Body of pancreas (tissue), 4 donors: ENCODE data around the gene GNAZ. TPM values are rescaled to one million over a fixed set of nuclear protein-coding genes. Genes with fewer than 3 reads are reported as not detected.

Source experiments
- ATAC-seq: fragments of 150-250 bp; one replicate; pipeline ENCODE4 v1.9.1; 2016
- DNase-seq, 4 donors: peaks; one replicate each; pipeline ENCODE4 v3.0.0-alpha.2; 2019
- H3K27ac ChIP-seq, 4 donors: fragments of 200-600 bp; sonication (generic); 1 replicate in 3 of 4; 2 replicates in 1 of 4; pipeline versions ENCODE4 v1.5.1 to v1.6.1; 2016 to 2019; ENCODE audit warnings: mild to moderate bottlenecking in 1 of 4, mixed read lengths in 1 of 4, moderate library complexity in 1 of 4
- H3K27me3 ChIP-seq, 2 donors: fragments of 200-600 bp; sonication (generic); one replicate each; pipeline ENCODE4 v1.6.0; 2016; ENCODE audit warnings: mild to moderate bottlenecking in 1 of 2
- H3K36me3 ChIP-seq, 2 donors: fragments of 200-600 bp; sonication (generic); replicated peaks in 1 of 2; 2 replicates each; pipeline ENCODE4 v1.5.1; 2016; ENCODE audit warnings: low read depth in 2 of 2; ENCODE audit not compliant: insufficient read depth in 1 of 2
- H3K4me1 ChIP-seq: fragments of 200-600 bp; sonication (generic); one replicate; pipeline ENCODE4 v1.6.0; 2016
- H3K4me3 ChIP-seq, 2 donors: fragments of 200-600 bp; sonication (generic); 1 replicate in 1 of 2; 2 replicates in 1 of 2; pipeline ENCODE4 v1.5.1; 2016 to 2019
- H3K9me3 ChIP-seq, 3 donors: fragments of 200-600 bp; sonication (generic); 1 replicate in 2 of 3; 2 replicates in 1 of 3; pipeline ENCODE4 v1.5.1; 2016
- CTCF ChIP-seq, 7 experiments: fragments of 450-650 bp in 4 of 7; fragments of 200-600 bp in 3 of 7; sonication (generic) in 3 of 7; IDR thresholded peaks; one replicate each; pipeline ENCODE4 v1.5.1; 2016 to 2019; ENCODE audit warnings: antibody characterized with exemption in 7 of 7
- POLR2A ChIP-seq, 3 donors: fragments of 450-650 bp; IDR thresholded peaks; one replicate each; pipeline ENCODE4 v1.6.1; 2016; ENCODE audit warnings: antibody characterized with exemption in 3 of 3, mild to moderate bottlenecking in 2 of 3
- WGBS, 2 donors: methylation state at CpG; one replicate each; pipeline ENCODE4 v1.1.5; 2017; 5-methylcytosine and 5-hydroxymethylcytosine counted together
- intact Hi-C: fragments of 100-400 bp; cut with DNase I; formaldehyde crosslinking; loops from one replicate; pipeline ENCODE4 v1.15.1; 2023
- total RNA-seq, 2 donors: library from RNA; depleted of rRNA; stranded (reverse); fragments of >200 nt; gene quantifications; one replicate each; pipeline ENCODE4 v1.1.0, GENCODE V29; 2016

GNAZ gene
- total RNA-seq, 2 donors from 2014 or later: 0.33 to 2.3 TPM

GRCh38 chr22:23068832-23069385 is 1.4 kb upstream of the GNAZ start:
- Histone ChIP-seq H3K27ac (no peak overlapping the region), H3K4me1 (peaks cover 16% of the 10 kb centered on the region), H3K36me3 (no peaks in the 10 kb centered on the region), H3K27me3 (no peaks in the 10 kb centered on the region), H3K9me3 (no peaks in the 10 kb centered on the region), H3K4me3 (no peak overlapping the region)
- intact Hi-C loops: no loop called here
- TF ChIP-seq POLR2A (IDR thresholded peaks at IDR 0.05): no peak
- TF ChIP-seq CTCF (IDR thresholded peaks at IDR 0.05): no peak
- ATAC-seq: no peak
- DNase-seq: peak in 1 of 4 donors; percentile 8
- 52 to 66% methylated on average over 6 to 8 of the region's 8 CpGs for WGBS, 2 donors

GRCh38 chr22:23069502-23070357 is 589 bp upstream of the GNAZ start:
- Histone ChIP-seq H3K36me3 (no peaks in the 10 kb centered on the region), H3K4me1 (peaks cover 16% of the 10 kb centered on the region), H3K27ac (peak overlapping the region; percentile 19 to 74 (median 61)), H3K4me3 (peak overlapping the region; percentile 6 to 19), H3K9me3 (no peaks in the 10 kb centered on the region), H3K27me3 (no peaks in the 10 kb centered on the region)
- ATAC-seq (peak; percentile 98), DNase-seq (peak; percentile 94 to 96 (median 94))
- WGBS, 2 donors: 0 to 1% methylated on average over 6 to 40 of the region's 74 CpGs
- intact Hi-C loops: no loop called here
- TF ChIP-seq CTCF (IDR thresholded peaks at IDR 0.05): peak in 2 of 7 experiments; percentile 34 to 49
- TF ChIP-seq POLR2A (IDR thresholded peaks at IDR 0.05): peak in 1 of 3 donors; percentile 8

- H3K9me3 ChIP-seq: no peaks in the 10 kb centered on the region
- no peak overlapping the region for H3K27ac ChIP-seq
- peak in 2 of 4 donors; percentile 3 to 14 for DNase-seq
- H3K4me3 ChIP-seq: no peak overlapping the region
- H3K36me3 ChIP-seq: no peaks in the 10 kb centered on the region
- ATAC-seq: no peak
- intact Hi-C loops: no loop called here
- TF ChIP-seq CTCF (IDR thresholded peaks at IDR 0.05) (no peak), POLR2A (IDR thresholded peaks at IDR 0.05) (no peak)
- no peaks in the 10 kb centered on the region for H3K27me3 ChIP-seq
- 69 to 73% methylated on average over 29 of the region's 29 CpGs for WGBS, 2 donors
- H3K4me1 ChIP-seq: peaks cover 16% of the 10 kb centered on the region
These were observed 1.1 kb downstream of the GNAZ start for GRCh38 chr22:23071230-23072076.

GRCh38 chr22:23072077-23072910 is 2.0 kb downstream of the GNAZ start:
- no peaks in the 10 kb centered on the region for H3K9me3 ChIP-seq
- intact Hi-C loops: no loop called here
- TF ChIP-seq CTCF (IDR thresholded peaks at IDR 0.05): no peak
- no peak for TF ChIP-seq POLR2A (IDR thresholded peaks at IDR 0.05)
- no peak overlapping the region for H3K4me3 ChIP-seq
- WGBS, 2 donors: 81 to 83% methylated on average over 9 of the region's 11 CpGs
- H3K27me3 ChIP-seq: no peaks in the 10 kb centered on the region
- no peak for ATAC-seq
- H3K36me3 ChIP-seq: no peaks in the 10 kb centered on the region
- H3K27ac ChIP-seq: no peak overlapping the region
- DNase-seq: peak in 1 of 4 donors; percentile 3
- peaks cover 16% of the 10 kb centered on the region for H3K4me1 ChIP-seq
